ENCODE results near the gene ROR1.

ROR1 gene

DNA sequence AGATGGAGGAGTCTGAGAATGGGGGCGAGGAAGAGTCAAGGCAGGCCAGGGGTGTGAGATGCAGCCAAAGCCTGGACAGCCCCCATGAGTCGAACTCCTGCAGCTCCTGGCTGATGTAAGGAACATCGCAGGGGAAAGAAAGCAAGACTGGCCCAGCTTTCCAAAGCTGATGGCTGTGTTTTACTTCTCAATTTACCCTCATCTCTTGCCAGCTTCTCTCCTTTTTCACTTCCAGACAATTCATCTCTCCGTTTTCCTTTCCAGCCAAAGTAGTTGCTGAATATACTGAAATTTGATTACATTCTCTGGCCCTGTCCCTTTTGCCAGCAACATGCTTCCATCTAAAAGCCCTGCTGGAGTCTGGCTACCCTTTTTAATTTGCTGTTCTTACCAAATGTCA is 389.6 kb downstream of the ROR1 start:
- Histone ChIP-seq H3K36me3 (ENCODE audit: control insufficient read depth, insufficient read depth, low read length) (peaks cover 5% of the 10 kb centered on the region), H3K4me3 (ENCODE audit: low read depth, low read length) (no peak overlapping the region), H3K4me1 (ENCODE audit: control insufficient read depth, insufficient read depth, low read length) (no peaks in the 10 kb centered on the region), H3K9ac (ENCODE audit: low read depth, low read length) (no peak overlapping the region), H3K9me3 (ENCODE audit: control insufficient read depth, insufficient read depth, low read length) (no peaks in the 10 kb centered on the region), H3K27me3 (ENCODE audit: control insufficient read depth, insufficient read depth, low read length) (no peaks in the 10 kb centered on the region)

- Histone ChIP-seq H3K4me3 (ENCODE audit: low read depth, low read length) (no peak overlapping the region), H3K9me3 (ENCODE audit: control insufficient read depth, insufficient read depth, low read length) (no peaks in the 10 kb centered on the region), H3K27me3 (ENCODE audit: control insufficient read depth, insufficient read depth, low read length) (no peaks in the 10 kb centered on the region), H3K36me3 (ENCODE audit: control insufficient read depth, insufficient read depth, low read length) (peaks cover 10% of the 10 kb centered on the region), H3K9ac (ENCODE audit: low read depth, low read length) (no peak overlapping the region), H3K4me1 (ENCODE audit: control insufficient read depth, insufficient read depth, low read length) (no peaks in the 10 kb centered on the region)
Measured at GRCh38 chr1:64163970-64164369, 390.2 kb downstream of the ROR1 start.

DNA sequence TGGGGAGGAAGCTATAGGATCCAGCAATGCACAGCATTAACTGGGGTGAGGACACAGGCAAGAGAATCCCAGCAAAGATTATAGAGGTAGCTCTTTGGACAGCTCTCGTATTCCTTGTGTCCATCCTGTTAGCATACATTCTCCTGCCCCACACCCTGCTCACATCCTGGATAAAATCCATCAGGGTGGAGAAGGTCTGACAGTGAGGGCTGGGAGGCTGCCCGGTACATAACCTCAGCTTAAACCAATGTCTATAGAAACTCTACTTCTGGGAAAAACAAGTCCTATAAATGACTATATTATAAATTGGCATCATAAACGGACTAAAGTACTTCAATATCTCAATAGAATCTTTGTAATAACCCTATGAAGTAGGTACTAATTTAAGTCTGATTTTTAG is 392.8 kb downstream of the ROR1 start:
- no peak overlapping the region for H3K9ac ChIP-seq (ENCODE audit: low read depth, low read length)
- no peaks in the 10 kb centered on the region for H3K27me3 ChIP-seq (ENCODE audit: control insufficient read depth, insufficient read depth, low read length)
- no peaks in the 10 kb centered on the region for H3K9me3 ChIP-seq (ENCODE audit: control insufficient read depth, insufficient read depth, low read length)
- no peaks in the 10 kb centered on the region for H3K4me1 ChIP-seq (ENCODE audit: control insufficient read depth, insufficient read depth, low read length)
- peaks cover 8% of the 10 kb centered on the region for H3K36me3 ChIP-seq (ENCODE audit: control insufficient read depth, insufficient read depth, low read length)
- H3K4me3 ChIP-seq (ENCODE audit: low read depth, low read length) = no peak overlapping the region

DNA sequence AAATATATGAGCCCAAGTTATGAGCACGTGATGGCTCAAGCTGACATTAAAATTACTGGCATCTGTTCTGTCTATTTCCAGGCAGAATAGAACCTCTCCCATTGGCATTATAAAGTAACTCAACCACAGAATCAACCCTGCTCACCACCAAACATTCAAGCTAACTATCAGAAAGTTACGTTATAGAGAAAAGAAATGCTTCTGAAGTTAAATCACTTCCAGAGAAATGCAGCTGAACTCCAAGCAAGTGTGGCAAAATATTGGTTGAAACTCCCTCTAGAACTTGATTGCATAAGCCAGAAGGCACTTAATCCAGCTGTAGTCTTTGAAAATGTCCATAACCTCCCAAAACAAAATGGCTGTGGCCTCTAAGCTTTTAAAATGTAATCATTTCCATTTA is 393.4 kb downstream of the ROR1 start:
- peaks cover 7% of the 10 kb centered on the region for H3K36me3 ChIP-seq (ENCODE audit: control insufficient read depth, insufficient read depth, low read length)
- no peaks in the 10 kb centered on the region for H3K4me1 ChIP-seq (ENCODE audit: control insufficient read depth, insufficient read depth, low read length)
- no peaks in the 10 kb centered on the region for H3K9me3 ChIP-seq (ENCODE audit: control insufficient read depth, insufficient read depth, low read length)
- H3K27me3 ChIP-seq (ENCODE audit: control insufficient read depth, insufficient read depth, low read length) = no peaks in the 10 kb centered on the region
- no peak overlapping the region for H3K9ac ChIP-seq (ENCODE audit: low read depth, low read length)
- H3K4me3 ChIP-seq (ENCODE audit: low read depth, low read length) = no peak overlapping the region

DNA sequence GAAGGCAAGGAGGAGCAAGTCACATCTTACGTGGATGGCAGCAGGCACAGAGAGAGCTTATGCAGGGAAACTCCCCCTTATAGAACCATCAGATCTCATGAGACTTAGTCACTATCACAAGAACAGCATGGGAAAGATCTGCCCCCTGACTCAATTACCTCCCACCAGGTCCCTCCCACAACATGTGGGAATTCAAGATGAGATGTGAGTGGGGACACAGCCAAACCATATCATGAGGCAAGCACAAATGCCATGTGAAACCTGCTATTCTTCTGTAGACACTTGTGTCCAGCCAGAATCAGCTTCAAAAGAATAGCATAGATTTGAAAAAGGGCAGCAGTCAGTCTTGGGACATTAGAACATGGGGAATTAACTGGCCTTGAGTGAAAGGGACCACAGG is 397.4 kb downstream of the ROR1 start:
- no peak overlapping the region for H3K4me3 ChIP-seq (ENCODE audit: low read depth, low read length)
- no peak overlapping the region for H3K9ac ChIP-seq (ENCODE audit: low read depth, low read length)
- no peaks in the 10 kb centered on the region for H3K27me3 ChIP-seq (ENCODE audit: control insufficient read depth, insufficient read depth, low read length)
- peaks cover 7% of the 10 kb centered on the region for H3K36me3 ChIP-seq (ENCODE audit: control insufficient read depth, insufficient read depth, low read length)
- no peaks in the 10 kb centered on the region for H3K9me3 ChIP-seq (ENCODE audit: control insufficient read depth, insufficient read depth, low read length)
- H3K4me1 ChIP-seq (ENCODE audit: control insufficient read depth, insufficient read depth, low read length) = no peaks in the 10 kb centered on the region

- Histone ChIP-seq H3K4me3 (ENCODE audit: low read depth, low read length) (no peak overlapping the region), H3K4me1 (ENCODE audit: control insufficient read depth, insufficient read depth, low read length) (no peaks in the 10 kb centered on the region), H3K36me3 (ENCODE audit: control insufficient read depth, insufficient read depth, low read length) (peaks cover 7% of the 10 kb centered on the region), H3K9me3 (ENCODE audit: control insufficient read depth, insufficient read depth, low read length) (no peaks in the 10 kb centered on the region), H3K9ac (ENCODE audit: low read depth, low read length) (no peak overlapping the region), H3K27me3 (ENCODE audit: control insufficient read depth, insufficient read depth, low read length) (no peaks in the 10 kb centered on the region)
Measured at GRCh38 chr1:64171797-64172281, 398.0 kb downstream of the ROR1 start.

DNA sequence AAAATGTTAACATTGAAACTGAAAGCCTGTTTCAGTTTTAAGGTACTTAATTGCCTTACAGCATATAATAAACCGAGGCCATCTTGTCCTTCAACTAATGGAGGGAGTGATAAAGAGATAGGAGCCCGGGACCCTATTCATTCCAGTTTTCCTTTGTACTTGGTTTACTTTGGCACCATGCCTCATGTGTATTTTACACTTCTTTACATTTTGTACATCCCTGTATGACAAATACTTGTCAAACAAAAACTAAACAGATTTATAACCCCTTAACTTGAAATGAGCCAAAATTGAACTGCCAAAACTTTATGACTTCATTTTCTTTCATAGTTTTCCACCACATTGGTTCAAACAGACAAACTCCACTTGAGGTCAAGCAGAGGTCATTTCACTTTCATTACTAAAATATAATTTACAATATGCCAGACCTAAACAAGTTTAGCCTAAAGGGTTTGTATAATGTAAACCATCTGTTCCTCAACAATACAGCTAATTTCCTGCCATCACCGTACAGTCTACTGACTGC is 398.7 kb downstream of the ROR1 start:
- H3K9ac ChIP-seq (ENCODE audit: low read depth, low read length) = no peak overlapping the region

DNA sequence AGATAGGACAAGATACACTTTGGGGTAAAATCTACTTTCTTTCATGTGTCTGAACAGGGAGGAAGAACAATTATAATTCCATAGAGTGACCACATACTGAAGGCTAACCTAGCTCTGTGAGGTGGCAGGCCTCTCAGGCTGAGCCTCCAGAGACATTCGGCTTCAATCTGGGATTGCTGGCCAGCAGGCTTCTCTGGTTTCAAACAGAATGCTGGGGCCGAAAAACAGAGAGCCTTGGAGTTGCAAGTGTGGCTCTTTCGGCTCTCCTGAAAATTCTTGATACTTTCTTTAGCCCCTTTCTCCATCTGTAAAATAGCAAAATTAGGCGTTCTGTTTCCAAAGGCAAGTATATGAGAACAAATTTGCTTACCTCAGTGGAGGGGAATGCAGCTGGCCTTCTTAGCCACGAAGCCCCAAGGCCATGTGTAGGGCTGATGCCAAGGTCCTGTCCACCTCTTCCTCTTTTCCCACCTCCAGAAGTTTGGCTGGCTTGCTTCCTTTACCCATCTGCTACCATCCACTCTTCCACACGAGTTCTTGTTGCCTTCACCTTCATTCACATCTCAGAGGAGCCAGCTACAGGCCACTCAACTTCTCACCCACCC is 399.6 kb downstream of the ROR1 start:
- Histone ChIP-seq H3K9ac (ENCODE audit: low read depth, low read length) (no peak overlapping the region), H3K4me1 (ENCODE audit: control insufficient read depth, insufficient read depth, low read length) (no peaks in the 10 kb centered on the region), H3K36me3 (ENCODE audit: control insufficient read depth, insufficient read depth, low read length) (peaks cover 12% of the 10 kb centered on the region)

More for the DNA sequence above, 398.7 kb downstream of the ROR1 start:
- Histone ChIP-seq H3K4me1 (ENCODE audit: control insufficient read depth, insufficient read depth, low read length) (no peaks in the 10 kb centered on the region), H3K9me3 (ENCODE audit: control insufficient read depth, insufficient read depth, low read length) (no peaks in the 10 kb centered on the region), H3K36me3 (ENCODE audit: control insufficient read depth, insufficient read depth, low read length) (peaks cover 7% of the 10 kb centered on the region), H3K27me3 (ENCODE audit: control insufficient read depth, insufficient read depth, low read length) (no peaks in the 10 kb centered on the region), H3K4me3 (ENCODE audit: low read depth, low read length) (no peak overlapping the region)

DNA sequence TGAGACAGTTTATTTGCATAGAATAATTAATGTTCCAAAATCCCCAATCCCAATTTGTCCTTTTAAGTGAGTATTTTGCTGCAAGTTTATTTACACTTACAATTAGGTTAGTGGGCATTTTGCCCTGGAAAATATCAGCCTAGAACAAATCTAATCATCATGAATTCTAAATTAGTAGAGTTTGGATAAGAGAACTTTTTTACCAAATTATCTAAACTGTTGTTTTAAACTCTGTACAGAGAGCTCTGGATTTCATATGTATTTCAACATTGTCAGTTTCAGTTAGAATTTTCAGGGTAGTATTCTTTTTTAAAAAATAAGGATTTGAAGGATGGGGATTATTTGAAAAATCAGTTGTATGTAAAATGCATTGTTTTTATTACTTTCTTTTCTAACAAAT is 401.8 kb downstream of the ROR1 start:
- H3K27me3 ChIP-seq (ENCODE audit: control insufficient read depth, insufficient read depth, low read length) = no peaks in the 10 kb centered on the region
- no peak overlapping the region for H3K9ac ChIP-seq (ENCODE audit: low read depth, low read length)
- H3K9me3 ChIP-seq (ENCODE audit: control insufficient read depth, insufficient read depth, low read length) = no peaks in the 10 kb centered on the region
- H3K36me3 ChIP-seq (ENCODE audit: control insufficient read depth, insufficient read depth, low read length) = peaks cover 6% of the 10 kb centered on the region
- H3K4me3 ChIP-seq (ENCODE audit: low read depth, low read length) = no peak overlapping the region
- no peaks in the 10 kb centered on the region for H3K4me1 ChIP-seq (ENCODE audit: control insufficient read depth, insufficient read depth, low read length)

More for the DNA sequence above, 399.6 kb downstream of the ROR1 start:
- Histone ChIP-seq H3K27me3 (ENCODE audit: control insufficient read depth, insufficient read depth, low read length) (no peaks in the 10 kb centered on the region), H3K9me3 (ENCODE audit: control insufficient read depth, insufficient read depth, low read length) (no peaks in the 10 kb centered on the region), H3K4me3 (ENCODE audit: low read depth, low read length) (no peak overlapping the region)

DNA sequence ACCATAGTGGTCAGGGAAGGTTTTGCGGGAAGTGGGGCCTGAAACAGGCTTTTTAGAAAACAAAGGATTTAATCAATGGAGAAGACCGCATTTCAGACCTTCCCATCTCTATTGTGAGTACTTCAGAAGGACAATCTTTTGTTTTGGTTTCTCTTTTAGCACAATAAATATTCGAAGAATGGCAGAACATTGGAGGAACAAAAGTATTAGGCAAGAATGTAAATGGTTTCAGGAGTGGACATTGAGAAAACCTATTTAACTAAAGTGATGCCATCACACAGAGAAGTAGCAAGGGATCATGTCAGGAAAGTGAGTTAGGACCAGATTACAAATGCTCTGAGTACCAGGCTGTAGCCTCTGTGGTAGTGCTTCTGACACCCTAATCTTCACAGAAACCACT is 402.8 kb downstream of the ROR1 start:
- Histone ChIP-seq H3K36me3 (ENCODE audit: control insufficient read depth, insufficient read depth, low read length) (peaks cover 6% of the 10 kb centered on the region), H3K4me1 (ENCODE audit: control insufficient read depth, insufficient read depth, low read length) (no peaks in the 10 kb centered on the region), H3K9me3 (ENCODE audit: control insufficient read depth, insufficient read depth, low read length) (no peaks in the 10 kb centered on the region), H3K9ac (ENCODE audit: low read depth, low read length) (no peak overlapping the region), H3K4me3 (ENCODE audit: low read depth, low read length) (no peak overlapping the region), H3K27me3 (ENCODE audit: control insufficient read depth, insufficient read depth, low read length) (no peaks in the 10 kb centered on the region)

- no peaks in the 10 kb centered on the region for H3K27me3 ChIP-seq (ENCODE audit: control insufficient read depth, insufficient read depth, low read length)
- no peak overlapping the region for H3K4me3 ChIP-seq (ENCODE audit: low read depth, low read length)
- no peak overlapping the region for H3K9ac ChIP-seq (ENCODE audit: low read depth, low read length)
- no peaks in the 10 kb centered on the region for H3K4me1 ChIP-seq (ENCODE audit: control insufficient read depth, insufficient read depth, low read length)
- no peaks in the 10 kb centered on the region for H3K9me3 ChIP-seq (ENCODE audit: control insufficient read depth, insufficient read depth, low read length)
- peaks cover 6% of the 10 kb centered on the region for H3K36me3 ChIP-seq (ENCODE audit: control insufficient read depth, insufficient read depth, low read length)
Measured at GRCh38 chr1:64179588-64179987, 405.8 kb downstream of the ROR1 start.

GRCh38 chr1:64182207-64182606 is 408.4 kb downstream of the ROR1 start:
- Histone ChIP-seq H3K9me3 (ENCODE audit: control insufficient read depth, insufficient read depth, low read length) (no peaks in the 10 kb centered on the region), H3K36me3 (ENCODE audit: control insufficient read depth, insufficient read depth, low read length) (peaks cover 6% of the 10 kb centered on the region), H3K27me3 (ENCODE audit: control insufficient read depth, insufficient read depth, low read length) (no peaks in the 10 kb centered on the region), H3K4me1 (ENCODE audit: control insufficient read depth, insufficient read depth, low read length) (no peaks in the 10 kb centered on the region), H3K9ac (ENCODE audit: low read depth, low read length) (no peak overlapping the region), H3K4me3 (ENCODE audit: low read depth, low read length) (no peak overlapping the region)
